Measurements from ENCODE around the gene CAMK1D. TPM values are rescaled to one million over a fixed set of nuclear protein-coding genes. Genes with fewer than 3 reads are reported as not detected.
A peak's percentile ranks its signal among the peaks of the same experiment; 100 is the strongest.

Gene CAMK1D
- total RNA-seq, 1 experiment from 2014 or later, result 6.3 TPM

DNA sequence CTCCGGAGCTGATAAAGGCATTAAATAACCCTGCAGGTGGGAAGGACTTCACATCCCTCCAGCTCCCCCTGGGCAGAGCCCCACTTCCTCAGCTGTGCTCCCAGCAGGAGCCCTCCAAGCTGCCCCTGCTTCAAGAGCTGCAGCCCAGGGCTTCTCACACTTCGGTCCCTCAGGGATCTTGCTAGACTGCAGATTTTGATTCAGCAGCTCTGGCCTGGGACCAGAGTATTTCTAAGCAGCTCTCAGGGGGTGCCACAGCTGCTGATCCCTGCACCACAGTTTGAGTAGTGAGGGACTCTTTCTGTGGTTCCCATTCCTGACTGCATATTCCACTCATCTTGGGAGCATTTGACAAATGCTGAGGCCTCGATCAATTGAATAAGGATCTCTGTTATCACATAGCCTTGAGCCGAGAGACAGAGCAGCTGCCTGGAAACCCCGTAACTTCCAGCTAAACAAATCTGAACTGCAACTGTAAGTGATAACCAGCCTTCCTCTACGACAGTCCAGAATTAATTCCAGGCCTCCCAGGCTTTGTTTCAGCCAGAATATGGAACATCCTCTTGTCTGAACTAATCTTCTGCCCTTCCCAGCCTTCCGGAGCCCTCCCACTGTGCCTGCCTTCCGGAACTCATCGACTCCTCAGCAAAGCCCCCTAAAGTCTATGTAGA is 490.7 kb downstream of the CAMK1D start:
- DNase-seq, result no peak

More for the DNA sequence above, 490.7 kb downstream of the CAMK1D start:
- Mint-ChIP-seq H3K4me1 (peaks cover 12 to 20% of the 10 kb centered on the region in 2 experiments), H3K27ac (peak overlapping the region in 2 of 3 experiments; percentile 21 to 80; a peak in 1 of 7 replicates), H3K9me3 (no peaks in the 10 kb centered on the region), H3K27me3 (ENCODE audit: low read depth) (no peaks in the 10 kb centered on the region), H3K36me3 (ENCODE audit: insufficient read depth in 1 of 3, low read depth in 3 of 3) (no peaks in the 10 kb centered on the region), H3K4me3 (no peak overlapping the region)
- H2BK5ac ChIP-seq (ENCODE audit: insufficient read length, low read length), result no peak overlapping the region
- no peaks in the 10 kb centered on the region for H4K20me1 ChIP-seq (ENCODE audit: control insufficient read depth, insufficient read depth, insufficient read length)
- H3K4me1 ChIP-seq (ENCODE audit: insufficient read depth, low read length), result no peaks in the 10 kb centered on the region; the same call in 1 of the 2 replicates
- no peak overlapping the region for H4K91ac ChIP-seq (ENCODE audit: insufficient read length, low read depth, low read length)
- WGBS (ENCODE audit: extremely low coverage, insufficient read length, low lambda C conversion rate), result no CpG with 5 or more reads among the region's 9 CpGs
- no peak overlapping the region for H4K8ac ChIP-seq (replicated peaks; ENCODE audit: insufficient read length, low read depth, low read length)
- H3K23ac ChIP-seq (ENCODE audit: insufficient read length, low read depth, low read length), result no peak overlapping the region
- no peak overlapping the region for H3K27ac ChIP-seq (ENCODE audit: insufficient read length, low read depth, low read length)
- no peak overlapping the region for H3K18ac ChIP-seq (ENCODE audit: insufficient read length, low read depth, low read length)
- no peaks in the 10 kb centered on the region for H3K23me2 ChIP-seq (ENCODE audit: insufficient read length, low read depth, low read length, poor library complexity, severe bottlenecking)
- H2AFZ ChIP-seq (ENCODE audit: low read length), result no peak overlapping the region
- no peak overlapping the region for H3T11ph ChIP-seq (ENCODE audit: low read length)
- H2BK20ac ChIP-seq (ENCODE audit: low read depth, low read length, poor library complexity, severe bottlenecking), result no peak overlapping the region
- no peak overlapping the region for H3K4ac ChIP-seq (ENCODE audit: low read depth, low read length)
- H3K27me3 ChIP-seq (ENCODE audit: insufficient read depth, low read length), result no peaks in the 10 kb centered on the region
- H3K79me1 ChIP-seq (ENCODE audit: insufficient read depth, low read depth, low read length, poor library complexity, severe bottlenecking), result no peaks in the 10 kb centered on the region
- no peak overlapping the region for H3K4me2 ChIP-seq (ENCODE audit: insufficient read depth, insufficient read length, low read length)
- H3K79me2 ChIP-seq (ENCODE audit: insufficient read depth, low read length), result no peaks in the 10 kb centered on the region
- TF ChIP-seq, protein P1, sequence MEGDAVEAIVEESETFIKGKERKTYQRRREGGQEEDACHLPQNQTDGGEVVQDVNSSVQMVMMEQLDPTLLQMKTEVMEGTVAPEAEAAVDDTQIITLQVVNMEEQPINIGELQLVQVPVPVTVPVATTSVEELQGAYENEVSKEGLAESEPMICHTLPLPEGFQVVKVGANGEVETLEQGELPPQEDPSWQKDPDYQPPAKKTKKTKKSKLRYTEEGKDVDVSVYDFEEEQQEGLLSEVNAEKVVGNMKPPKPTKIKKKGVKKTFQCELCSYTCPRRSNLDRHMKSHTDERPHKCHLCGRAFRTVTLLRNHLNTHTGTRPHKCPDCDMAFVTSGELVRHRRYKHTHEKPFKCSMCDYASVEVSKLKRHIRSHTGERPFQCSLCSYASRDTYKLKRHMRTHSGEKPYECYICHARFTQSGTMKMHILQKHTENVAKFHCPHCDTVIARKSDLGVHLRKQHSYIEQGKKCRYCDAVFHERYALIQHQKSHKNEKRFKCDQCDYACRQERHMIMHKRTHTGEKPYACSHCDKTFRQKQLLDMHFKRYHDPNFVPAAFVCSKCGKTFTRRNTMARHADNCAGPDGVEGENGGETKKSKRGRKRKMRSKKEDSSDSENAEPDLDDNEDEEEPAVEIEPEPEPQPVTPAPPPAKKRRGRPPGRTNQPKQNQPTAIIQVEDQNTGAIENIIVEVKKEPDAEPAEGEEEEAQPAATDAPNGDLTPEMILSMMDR (conservative IDR thresholded peaks at IDR 0.05), result no peak
- no peak overlapping the region for H3K56ac ChIP-seq (ENCODE audit: insufficient read length, low read depth, low read length)
- no peak overlapping the region for H2BK12ac ChIP-seq (ENCODE audit: insufficient read length, low read depth, low read length)
- H2BK15ac ChIP-seq (ENCODE audit: low read depth, low read length), result no peak overlapping the region
- H2BK120ac ChIP-seq (ENCODE audit: low read depth, low read length, poor library complexity, severe bottlenecking), result no peak overlapping the region
- no peak overlapping the region for H3K9ac ChIP-seq (ENCODE audit: extremely low read depth, insufficient read length, low read length)
- H3K9me3 ChIP-seq (ENCODE audit: control insufficient read depth, low read depth, low read length), result no peaks in the 10 kb centered on the region
- no peak overlapping the region for H2AK5ac ChIP-seq (ENCODE audit: insufficient read length, low read length)
- H3K14ac ChIP-seq (ENCODE audit: insufficient read depth, low read length), result no peak overlapping the region; the same call in 1 of the 2 replicates
- H4K5ac ChIP-seq (ENCODE audit: insufficient read length, low read depth, low read length), result no peak overlapping the region

Data from H9 (cell line).